Right kidney (tissue), 1 donor: ENCODE measurements around the gene CC2D2A.
"Not testable (repeated sequence)": the region's sequence is repeated elsewhere in the genome, so short reads cannot be mapped to it uniquely, and the experiment has no call there.

Experiments used
- DNase-seq: peaks from one replicate; pipeline ENCODE4 v3.0.0-alpha.2; 2016

Gene CC2D2A

DNA sequence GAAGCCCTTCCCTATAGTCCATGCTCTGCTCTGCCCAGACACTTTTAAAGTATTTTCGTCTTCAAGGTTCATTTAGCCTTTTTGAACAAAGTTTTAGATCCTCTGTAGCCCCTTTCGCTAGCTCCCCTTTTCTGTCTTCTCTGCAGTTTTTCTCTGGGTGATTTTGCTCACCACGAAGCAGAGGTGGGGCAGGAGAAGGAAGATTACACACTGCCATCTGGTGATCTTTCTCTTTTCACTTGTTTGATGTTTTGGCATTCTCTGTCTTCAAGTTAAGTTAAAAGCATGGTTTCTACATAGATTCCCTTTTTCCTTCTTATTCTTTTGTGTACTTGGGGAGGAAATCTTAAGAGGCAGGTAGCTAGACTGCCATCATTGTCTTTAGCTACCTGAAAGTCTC is 43.9 kb downstream of the CC2D2A start:
- DNase-seq: no peak

DNA sequence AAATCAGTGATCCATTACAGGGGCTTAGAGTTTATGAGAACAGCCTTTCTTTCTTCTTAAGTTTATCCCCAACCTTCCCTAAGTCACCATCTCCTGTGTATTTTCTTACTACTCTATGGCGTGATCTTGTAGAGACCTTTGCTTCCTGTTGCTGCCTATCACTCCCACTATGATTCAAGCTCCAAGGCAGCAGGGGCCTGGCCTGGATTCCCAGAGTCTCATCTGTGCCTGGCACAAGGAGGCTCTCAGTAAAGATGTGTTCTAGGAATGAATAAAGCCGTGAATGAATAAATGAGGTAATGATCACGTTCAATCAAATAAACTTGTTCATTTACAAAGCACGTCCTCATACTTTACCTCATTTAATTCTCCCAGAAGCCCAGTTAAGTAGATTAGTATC is 45.4 kb downstream of the CC2D2A start:
- no peak for DNase-seq

DNA sequence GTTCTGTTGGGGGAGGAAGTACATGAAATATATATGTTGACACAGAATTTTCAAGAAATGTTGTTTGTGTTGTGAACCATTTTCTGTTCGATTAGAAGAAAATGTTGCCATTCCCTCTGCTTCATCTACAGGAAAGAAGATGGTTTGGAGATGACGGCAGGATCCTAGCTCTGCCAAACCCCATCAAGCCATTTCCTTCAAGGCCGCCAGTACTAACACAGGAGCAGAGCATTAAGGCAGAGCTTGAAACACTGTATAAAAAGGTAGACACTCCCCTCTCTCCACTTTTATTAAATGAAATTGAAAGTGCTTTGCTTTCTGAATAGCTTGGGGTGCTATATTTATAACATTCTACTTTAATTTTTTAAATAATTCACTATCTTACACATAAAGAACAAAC is 46.8 kb downstream of the CC2D2A start:
- no peak for DNase-seq

DNA sequence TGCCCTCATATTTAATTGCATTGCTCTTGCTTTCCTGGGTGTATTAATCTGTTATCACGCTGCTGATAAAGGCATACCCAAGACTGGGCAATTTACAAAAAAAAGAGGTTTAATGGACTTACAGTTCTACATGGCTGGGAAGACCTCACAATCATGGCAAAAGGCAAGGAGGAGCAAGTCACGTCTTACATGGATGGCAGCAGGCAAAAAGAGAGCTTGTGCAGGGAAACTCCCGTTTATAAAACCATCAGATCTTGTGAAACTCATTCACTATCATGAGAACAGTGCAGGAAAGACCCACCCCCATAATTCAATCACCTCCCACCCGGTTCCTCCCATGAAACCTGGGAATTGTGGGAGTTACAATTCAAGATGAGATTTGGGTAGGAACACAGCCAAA is 48.0 kb downstream of the CC2D2A start:
- DNase-seq: not testable (repeated sequence)

DNA sequence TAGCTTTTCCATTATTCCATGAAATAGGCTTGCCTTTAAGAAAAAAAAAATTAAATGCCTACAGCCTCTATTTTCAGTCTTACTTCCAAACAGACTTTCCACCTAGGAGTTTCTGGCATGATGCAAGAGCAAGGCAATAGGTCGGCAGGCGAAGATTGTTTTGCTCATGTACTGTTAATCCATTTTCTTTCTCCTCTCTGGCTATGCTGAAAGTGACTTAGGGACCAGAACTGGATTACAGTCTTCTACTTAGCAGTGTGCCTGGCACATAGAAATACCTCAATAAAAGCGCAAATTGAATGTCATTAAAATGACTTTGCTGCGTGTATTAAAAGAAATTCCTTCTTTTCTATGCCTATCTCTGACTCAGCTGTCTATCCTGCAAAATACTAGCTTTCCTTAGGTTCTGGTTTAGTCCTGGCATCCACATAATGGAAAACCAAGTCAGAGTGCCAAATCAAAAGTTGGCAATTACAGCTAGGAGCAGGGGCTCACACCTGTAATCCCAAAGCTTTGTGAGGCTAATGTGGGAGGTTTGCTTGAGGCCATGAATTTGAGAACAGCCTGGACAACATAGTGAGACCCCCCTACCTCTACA is 51.9 kb downstream of the CC2D2A start:
- DNase-seq: no peak

DNA sequence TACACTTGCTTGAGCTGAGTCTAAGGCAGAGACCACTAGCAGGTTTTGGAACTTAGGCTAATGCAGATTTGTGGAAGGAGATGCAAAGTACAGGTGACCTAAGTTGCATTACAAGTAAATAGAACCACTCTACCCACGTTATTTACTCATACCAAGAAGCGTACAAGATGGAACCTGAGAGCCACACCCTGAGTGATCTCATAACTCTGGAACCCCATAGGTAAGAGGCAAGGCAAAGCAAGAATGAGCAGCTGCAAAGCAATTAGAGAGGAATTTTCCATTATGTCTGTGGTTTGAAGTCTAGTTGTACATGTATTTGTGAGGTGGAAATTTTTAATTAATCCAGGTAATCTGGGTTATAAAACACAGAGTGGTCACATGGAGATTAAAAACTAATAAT is 55.4 kb downstream of the CC2D2A start:
- DNase-seq: no peak

DNA sequence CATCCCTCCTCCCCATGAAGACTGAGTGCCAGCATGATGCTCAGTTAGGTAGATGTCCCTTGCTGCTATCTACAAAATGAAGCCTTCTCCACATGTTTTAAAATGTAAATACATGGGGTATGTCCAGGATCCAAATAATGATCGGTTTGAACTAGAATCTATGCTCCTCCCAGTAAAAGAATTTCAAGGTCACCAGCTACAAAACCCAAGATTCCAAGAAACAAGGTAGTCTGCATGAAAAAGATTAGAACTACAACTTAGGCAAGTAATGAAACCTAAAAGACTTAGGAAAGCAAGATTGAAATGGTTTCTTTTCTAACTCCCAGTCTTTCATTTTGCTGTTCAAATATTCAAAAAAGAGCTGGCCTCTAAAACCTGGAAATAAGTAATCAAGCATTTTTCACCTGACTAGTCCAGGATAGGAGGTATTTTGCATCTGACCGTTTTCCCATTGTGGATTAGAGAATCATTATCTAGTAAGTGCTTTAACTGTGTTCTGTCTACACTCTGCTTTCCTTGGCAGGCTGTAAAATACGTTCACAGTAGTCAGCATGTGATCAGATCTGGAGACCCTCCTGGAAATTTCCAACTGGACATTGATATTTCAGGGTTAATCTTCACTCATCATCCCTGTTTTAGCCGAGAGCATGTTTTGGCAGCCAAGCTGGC is 57.4 kb downstream of the CC2D2A start:
- no peak for DNase-seq

DNA sequence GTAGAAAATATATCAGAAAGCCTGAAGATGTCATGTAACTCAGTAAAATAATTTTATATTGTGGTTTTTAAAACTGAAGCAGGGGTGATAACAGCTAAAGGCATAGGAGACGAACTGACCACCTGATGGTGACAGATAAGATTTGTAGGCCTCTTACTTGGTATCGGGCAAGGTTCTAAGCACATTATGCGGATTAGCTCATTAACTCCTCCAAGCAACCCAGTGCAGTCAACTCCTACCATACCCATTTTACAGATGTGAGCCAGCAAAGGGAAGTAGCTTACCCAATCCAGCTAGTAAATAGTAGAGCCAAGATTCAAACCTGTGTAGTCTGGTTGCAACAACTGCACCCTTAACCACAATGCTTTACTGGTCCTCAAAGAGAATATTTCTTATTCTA is 62.1 kb downstream of the CC2D2A start:
- no peak for DNase-seq

DNA sequence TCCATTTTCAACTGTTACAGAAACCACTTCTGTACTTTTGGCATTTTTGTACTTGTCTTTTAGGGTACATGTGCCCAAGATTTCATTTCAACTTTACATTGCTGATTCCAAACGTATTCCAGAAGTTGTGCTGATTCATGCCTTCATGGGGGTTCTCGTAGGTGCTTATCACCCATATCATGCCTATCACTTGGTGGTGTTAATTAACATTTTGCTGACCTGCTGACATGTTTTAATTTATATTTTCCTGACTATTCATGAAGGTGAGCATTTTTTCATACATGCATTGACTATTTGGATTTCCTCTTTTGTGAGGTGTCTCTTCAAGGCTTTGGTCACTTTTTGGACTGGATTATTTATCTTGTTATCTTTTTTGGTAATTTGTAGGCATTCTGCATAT is 64.1 kb downstream of the CC2D2A start:
- no peak for DNase-seq

DNA sequence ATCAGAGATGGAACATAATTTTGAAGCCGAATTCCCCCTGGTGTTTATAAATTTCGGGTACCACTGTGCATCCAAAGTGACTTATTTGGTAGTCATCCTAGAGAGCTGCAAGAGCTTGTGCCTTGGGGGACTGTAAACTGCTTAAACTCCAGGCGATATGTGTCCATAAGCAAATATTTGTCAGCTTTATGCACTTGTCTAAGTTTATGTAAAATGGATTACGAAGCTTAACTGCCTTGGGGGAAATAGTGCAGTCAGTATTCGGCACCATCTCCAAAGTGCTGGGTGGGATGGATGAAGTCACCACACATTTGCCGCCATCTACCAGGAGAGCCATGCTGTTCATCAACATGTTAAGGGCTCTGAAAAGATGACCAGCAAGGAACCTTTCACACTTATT is 65.9 kb downstream of the CC2D2A start:
- DNase-seq: no peak

DNA sequence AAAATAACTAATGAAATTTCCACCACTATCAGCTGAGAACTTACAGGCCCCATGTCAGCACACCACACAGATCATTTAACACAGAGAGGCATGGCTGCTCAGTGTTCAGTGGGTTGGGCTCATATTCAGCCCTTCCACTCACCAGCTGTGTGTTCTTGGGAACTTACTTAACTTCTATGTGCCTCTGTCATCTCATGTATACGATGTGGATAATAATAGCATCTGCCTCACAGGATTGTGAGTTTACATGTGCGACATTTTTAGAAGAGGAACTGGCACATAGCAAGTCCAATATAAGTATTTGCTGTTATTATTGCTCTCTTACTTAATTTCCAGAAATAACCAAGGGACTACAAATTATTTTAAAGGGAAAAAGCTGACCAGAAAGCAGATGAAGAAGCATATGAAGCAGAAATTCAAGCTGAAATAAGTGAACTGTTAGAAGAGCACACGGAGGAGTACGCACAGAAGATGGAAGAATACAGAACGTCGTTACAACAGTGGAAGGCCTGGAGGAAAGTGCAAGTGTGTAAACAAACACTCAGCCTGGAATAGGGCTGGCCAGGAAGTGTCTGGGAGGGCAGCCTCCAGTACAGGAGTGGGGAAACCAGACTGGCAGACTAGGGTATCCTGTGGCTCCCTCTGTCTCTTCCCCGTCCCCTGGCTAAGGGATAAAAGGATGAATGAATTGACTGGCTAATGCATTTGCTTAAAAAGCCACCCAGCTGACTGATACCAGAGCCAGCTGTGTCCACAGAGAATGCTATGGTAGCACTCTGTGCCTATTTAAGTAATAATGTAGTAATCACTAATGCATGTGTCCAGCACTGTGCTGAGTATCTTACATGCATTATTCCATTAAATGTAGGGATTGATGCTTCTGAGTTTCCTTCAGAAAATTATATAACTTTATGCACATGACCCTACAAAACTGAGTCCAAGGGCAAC is 67.1 kb downstream of the CC2D2A start:
- no peak for DNase-seq

DNA sequence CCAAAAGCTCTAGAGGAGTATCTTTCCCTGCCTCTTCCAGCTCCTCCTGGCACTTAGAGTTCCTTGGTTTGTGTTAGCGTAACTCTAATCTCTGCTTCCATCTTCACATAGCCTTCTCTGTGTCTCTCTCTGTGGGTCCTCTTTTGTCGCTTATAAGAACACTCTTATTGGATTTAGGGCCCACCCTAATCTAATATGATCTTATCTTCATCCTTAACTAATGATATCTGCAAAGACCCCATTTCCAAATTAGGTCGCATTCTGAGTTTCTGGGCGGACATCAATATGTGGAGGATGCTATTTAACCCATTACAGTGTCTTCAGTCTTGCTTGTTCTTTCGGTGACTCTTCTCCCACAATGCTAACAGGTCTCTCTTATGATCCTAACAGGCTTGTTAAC is 72.3 kb downstream of the CC2D2A start:
- no peak for DNase-seq

DNA sequence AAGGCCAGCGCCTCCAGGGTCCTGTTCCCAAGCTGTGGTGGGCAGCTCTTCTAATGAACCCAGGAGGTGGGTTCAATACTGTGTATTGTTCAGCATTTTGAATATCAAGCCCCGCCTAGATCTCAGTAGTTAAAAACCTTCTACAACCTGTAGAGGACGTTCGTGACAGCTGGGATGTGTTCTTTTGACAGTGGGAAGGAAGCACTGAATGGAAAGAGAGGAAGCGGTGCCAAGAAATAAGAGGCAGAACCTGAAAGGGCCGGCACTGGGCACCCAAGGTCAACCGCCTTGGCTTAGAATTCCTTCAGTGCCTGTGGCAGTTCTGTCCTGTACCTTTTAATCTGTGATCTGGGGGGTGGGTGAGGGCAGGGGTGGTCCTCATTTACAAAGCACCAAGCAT is 73.1 kb downstream of the CC2D2A start:
- DNase-seq: no peak

DNA sequence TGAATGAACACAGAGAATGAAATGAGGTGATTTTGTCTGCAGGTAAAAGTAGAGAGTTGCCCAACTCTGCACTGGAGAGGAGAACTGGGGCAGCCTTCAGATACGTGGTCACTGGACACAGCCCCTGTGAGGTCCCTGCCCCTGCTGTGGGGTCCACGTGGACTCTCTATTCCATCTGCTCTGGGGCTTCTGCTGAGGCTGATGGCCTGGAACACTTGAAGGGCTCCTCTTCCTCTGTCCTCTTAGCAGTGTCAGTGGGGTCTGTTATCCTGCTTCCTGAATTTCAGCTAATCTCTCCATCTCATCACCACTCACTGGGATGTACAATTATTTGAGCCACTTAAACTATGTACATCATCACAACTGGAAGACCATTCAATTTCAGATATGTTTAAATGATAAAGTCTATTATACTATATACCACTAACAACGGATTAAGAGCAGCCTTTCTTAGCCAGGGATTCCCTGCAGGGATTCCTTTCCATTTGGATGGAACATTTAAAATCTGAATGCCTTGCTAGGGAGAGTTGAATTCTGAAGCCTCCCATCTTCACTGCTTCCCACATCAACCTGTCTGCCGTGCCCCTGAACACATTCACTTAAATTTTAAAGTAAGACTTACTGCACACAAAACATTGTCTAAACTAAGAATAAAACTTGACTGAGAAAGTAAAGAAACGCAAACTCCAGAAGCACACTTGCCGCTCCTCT is 74.0 kb downstream of the CC2D2A start:
- no peak for DNase-seq

DNA sequence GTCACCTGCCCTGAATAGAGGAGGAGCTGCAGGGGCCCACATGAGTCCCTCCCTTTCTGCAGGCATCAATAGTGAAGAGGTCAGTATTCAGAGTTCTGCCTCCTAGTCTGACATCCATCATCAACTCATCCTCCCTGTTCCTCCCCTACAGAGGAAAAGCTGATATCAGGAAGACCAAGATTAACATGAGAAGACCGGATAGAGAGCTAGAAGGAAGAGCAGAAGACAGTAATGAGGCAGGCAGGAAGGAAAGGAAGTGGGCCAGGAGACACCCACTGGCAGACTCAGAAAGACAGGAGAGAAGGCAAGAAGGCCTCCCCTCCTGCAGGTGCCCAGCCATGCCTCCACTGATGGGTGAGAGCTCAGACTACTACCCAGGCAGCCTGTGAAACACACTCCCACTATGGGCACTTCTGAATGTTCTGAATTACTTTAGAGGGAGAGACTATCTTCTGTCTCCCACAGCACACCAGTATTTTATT is 74.6 kb downstream of the CC2D2A start:
- DNase-seq: no peak

DNA sequence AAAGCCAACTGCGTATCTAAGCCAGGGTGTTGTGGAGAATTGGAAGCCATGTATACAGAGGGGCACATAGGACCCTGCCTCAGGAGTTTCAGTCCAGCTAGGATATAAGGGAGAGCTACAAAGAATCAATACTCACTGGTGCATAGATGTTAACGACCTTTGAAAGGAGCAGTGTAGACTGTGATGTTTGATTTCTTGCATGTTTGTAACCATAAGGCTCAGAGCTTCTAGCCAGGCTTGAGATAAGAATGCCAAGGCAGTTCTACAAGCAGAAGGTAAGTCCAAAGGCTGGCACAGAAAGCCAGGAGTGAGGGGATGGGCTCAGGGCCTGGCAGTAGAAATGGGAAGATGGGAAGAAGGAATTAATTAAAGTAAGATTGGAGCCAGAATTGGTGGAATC is 75.7 kb downstream of the CC2D2A start:
- no peak for DNase-seq

DNA sequence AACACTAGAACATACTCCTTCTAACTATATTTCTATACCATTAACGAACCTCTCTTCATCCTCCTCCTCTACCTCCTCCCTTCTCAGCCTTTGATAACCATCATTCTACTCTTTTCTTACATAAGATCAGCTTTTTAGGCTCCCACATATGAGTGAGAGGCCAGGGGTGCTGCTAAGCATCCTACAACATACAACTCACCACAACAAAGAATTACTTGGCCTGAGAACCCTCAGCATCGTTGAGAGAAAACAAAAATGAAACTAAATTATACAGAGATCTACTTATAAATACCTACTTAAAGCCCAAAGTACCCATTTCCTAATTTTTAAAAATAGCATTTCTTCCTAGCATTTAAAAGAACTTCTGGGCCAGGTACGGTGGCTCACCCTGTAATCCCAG is 77.7 kb downstream of the CC2D2A start:
- no peak for DNase-seq

DNA sequence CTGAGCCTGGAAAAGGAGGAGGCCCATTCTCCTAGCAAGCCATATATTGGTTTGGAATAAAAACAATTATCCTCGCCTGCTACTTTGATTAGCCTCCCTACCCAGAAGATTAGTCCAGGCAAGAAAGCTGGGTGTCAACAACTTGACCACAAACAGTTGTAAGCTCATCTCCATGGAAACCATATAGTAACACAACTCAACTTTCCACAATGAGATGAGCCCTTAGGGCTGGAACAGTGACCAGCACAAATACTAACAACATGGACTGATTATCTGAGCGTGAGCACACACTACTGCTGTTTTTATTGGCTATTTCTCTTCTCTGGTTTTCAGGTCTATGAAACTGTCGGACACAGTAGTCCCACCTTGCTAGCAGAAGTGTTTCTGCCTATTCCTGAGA is 80.8 kb downstream of the CC2D2A start:
- DNase-seq: no peak

DNA sequence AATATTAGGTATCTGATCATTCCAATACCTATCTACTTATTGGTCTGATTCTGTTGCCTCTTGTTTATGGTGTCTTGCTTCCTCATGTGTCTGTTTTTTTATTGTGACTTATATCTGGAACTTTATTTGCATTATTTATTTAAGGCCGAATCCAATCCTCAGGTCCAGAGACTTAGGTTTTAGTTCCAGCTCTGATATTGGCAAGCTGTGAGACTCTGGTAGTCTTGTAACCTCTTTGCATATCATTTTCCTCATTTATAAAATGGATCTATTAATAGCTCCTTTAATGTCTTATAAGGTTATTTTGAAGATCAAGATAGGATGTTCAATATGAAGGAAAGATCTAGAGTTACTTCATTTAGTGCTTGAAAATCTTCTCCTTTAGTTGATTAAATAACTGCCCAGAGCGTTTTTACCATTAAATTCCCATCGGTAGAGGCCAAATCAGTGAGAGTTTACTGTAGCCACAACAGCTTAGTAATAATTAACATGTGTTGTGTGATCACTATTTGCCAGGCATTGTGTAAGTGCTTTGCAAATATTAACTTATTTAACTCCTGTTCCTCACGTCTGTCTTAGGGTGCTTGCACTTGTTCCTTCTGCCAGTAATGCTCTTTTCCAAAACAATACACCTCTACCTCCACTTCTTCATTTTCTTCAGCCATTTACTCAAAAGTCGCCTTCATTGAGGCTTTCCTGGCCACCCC is 82.2 kb downstream of the CC2D2A start:
- DNase-seq: no peak

DNA sequence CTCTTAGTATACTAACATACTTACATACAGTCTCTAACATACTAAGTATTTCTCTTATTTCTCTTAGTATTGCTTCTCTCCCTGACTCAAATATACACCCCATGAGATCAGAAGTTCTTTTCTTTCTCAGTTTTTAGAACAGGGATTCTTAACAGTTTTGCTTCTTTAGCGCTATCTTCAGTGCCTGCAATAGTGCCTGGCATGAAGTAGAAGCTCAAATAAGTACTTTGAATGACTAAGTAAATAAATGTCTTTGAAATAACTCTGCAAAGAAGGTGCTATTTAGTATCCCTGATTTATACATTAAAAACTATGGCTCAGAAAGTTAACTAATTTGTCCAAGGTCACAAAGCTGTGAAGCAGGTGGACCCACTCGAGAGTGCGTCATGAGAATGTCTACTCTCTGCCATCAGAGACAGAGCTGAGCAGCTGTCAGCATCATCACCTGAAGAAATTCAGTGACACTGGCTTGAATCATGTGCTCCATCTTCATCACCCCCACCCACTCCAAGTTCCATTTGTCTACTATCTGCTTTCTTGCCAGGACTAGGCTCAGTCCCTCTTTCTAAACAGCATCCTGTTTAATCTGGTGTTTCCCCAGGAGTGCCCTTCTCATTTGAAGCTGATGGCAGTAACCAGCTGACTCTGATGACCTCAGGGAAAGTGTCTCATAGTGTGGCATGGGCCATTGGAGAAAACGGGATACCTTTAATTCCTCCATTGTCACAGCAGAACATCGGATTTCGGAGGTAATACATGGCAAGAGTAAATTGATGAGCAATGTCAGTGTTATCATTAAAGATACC is 83.1 kb downstream of the CC2D2A start:
- DNase-seq: no peak

DNA sequence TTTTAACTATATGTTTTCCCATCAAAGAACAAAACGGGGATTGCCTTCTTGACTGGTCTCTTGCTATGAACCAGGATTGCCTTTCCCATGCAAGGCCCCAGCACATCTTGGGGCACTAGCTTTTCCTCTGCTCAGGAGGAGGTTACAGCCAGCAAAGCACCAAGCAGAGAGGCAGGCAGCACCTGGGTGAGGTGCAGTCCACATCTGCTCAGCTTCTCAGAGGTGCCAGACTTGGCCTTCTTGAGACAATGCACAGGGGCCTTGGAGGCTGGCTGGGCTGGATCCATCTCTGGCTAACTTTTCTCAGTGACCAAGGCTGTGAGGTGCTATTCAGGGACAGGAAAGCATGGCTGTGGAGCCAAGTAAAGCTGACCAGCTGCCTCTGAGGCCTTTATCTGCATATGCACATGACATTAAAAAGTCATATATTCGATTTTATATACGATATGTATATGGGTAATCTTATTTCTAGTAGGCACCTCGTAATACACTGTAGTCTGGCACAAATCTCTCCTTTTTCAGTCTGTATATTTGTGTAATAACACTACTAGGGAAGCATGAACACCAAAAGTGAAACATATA is 86.9 kb downstream of the CC2D2A start:
- DNase-seq: no peak
